ENCODE results near the gene ACADM.
"Not testable (repeated sequence)": the region's sequence is repeated elsewhere in the genome, so short reads cannot be mapped to it uniquely, and the experiment has no call there.

ACADM gene

GRCh38 chr1:75724472-75725022 lies at the start of gene ACADM:
ACADM (plus strand) TSS chr1:75724709; CDS start chr1:75724788, 79 bp downstream.
- peak within 1 kb of the TSS; percentile 87 for H3K4me3 ChIP-seq (ENCODE audit: low read length)
- peak; percentile 78 for DNase-seq (ENCODE audit: low read depth)
- TF ChIP-seq CTCF (IDR thresholded peaks at IDR 0.05; ENCODE audit: insufficient read depth, low read depth, low read length, missing control alignments), result no peak

- H3K4me3 ChIP-seq (ENCODE audit: low read length), result no peak overlapping the region
- no peak for DNase-seq (ENCODE audit: low read depth)
- TF ChIP-seq CTCF (IDR thresholded peaks at IDR 0.05; ENCODE audit: insufficient read depth, low read depth, low read length, missing control alignments), result no peak
Observed at GRCh38 chr1:75677443-75677842, 47.1 kb upstream of the ACADM start.

GRCh38 chr1:75677964-75678363 lies 46.5 kb upstream of the ACADM start:
- not testable (repeated sequence) for H3K4me3 ChIP-seq (ENCODE audit: low read length); DNase-seq (ENCODE audit: low read depth)

DNA sequence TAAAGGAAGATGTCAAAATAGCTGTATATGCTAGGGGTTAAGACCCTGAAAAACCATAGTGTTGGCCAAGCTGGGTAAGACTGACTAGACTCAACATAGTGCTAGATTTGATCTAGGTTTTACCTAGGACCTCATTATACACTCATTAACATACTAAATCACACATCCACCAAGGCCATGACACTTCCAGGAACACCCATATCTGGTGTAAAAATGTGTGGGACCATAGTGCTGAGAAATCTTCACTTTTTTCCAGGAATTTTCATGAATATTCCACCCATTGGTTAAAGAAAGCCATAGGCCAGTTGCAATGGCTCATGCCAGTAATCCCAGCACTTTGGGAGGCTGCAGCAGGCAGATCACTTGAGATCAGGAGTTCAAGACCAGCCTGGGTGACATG lies 34.0 kb upstream of the ACADM start:
- TF ChIP-seq CTCF (IDR thresholded peaks at IDR 0.05; ENCODE audit: insufficient read depth, low read depth, low read length, missing control alignments), result no peak
- DNase-seq (ENCODE audit: low read depth), result no peak
- no peak overlapping the region for H3K4me3 ChIP-seq (ENCODE audit: low read length)

DNA sequence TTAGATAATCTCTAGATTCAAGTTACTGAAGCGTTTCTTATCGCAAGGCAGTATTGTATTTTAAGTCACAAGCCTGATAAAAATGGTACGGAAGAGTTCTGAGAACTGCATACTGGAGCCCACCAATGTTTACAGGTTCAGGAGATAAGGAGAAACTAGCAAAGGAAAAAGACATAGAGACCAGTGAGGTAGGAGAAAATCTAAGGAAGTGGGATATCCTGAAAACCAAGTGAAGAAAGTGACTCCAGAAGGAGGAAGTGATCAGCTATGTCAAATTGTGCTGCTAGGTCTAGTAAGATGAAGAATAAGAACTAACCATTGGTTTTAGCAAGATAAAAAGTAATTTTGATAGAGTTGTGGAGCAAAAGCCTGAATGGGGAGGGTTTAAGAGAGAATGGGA lies 31.0 kb upstream of the ACADM start:
- TF ChIP-seq CTCF (IDR thresholded peaks at IDR 0.05; ENCODE audit: insufficient read depth, low read depth, low read length, missing control alignments), result no peak
- no peak overlapping the region for H3K4me3 ChIP-seq (ENCODE audit: low read length)
- DNase-seq (ENCODE audit: low read depth), result no peak

DNA sequence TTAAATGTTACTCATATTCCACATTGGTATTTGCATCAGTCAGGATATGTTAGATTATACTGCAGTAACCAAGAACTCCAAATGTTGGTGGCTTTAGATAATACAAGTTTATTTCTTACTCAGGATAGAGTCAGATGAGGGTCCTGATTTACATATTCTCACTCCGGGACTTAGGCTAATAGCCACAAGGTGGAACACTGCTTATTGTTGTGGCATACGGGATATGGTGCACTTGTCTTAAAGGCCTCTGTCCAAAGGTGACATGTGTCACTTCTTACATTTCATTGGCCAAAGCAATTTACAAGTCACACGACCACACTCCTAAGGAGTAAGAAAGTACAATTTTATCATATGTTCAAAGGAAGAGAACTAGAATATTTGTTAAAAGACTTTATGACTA lies 28.5 kb upstream of the ACADM start:
- no peak for DNase-seq (ENCODE audit: low read depth)
- no peak for TF ChIP-seq CTCF (IDR thresholded peaks at IDR 0.05; ENCODE audit: insufficient read depth, low read depth, low read length, missing control alignments)
- H3K4me3 ChIP-seq (ENCODE audit: low read length), result no peak overlapping the region

DNA sequence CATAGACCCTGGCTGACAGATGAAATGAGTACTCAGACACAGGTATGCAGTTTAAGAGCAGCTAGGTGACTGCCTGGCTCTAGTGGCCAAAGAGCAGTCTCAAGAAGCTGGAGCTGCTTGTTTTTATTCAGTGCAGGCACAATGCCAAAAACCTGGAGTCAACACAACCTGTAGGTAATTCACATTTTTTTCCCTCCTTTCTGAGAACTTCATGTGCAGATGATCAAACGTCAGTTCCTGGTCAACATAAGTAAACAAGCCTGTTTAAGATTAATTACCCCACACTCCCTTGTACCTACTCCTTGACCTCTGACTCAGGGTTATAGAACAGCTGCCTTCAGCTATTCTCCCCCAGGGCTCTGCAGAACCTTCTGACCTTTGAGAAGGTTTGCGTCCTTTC lies 17.3 kb upstream of the ACADM start:
- no peak overlapping the region for H3K4me3 ChIP-seq (ENCODE audit: low read length)
- no peak for TF ChIP-seq CTCF (IDR thresholded peaks at IDR 0.05; ENCODE audit: insufficient read depth, low read depth, low read length, missing control alignments)
- peak; percentile 22 for DNase-seq (ENCODE audit: low read depth)

Measured in epithelial cell of esophagus (primary cell).